Activated CD8-positive, alpha-beta T cell treated with anti-CD3 and anti-CD28 coated beads, Interleukin-2, amount 10 ng/mL, durations not matched to agents 7 days and 5 days (primary cell): ENCODE results near the gene HPCAL4. TPM values are rescaled to one million over a fixed set of nuclear protein-coding genes. Genes with fewer than 3 reads are reported as not detected.

ENCODE experiments used
- ATAC-seq: fragments of 150-1000 bp; cut with Tn5 transposase; one replicate; pipeline ENCODE4 v1.10.0; 2021; ENCODE audit warnings: moderate library complexity
- CTCF ChIA-PET: fragments of 350-600 bp; sonication (Branson Sonifier 250); formaldehyde crosslinking; loops from one replicate; lab custom pipeline; 2021; ENCODE audit warnings: antibody characterized with exemption; lab: Charles Lee
- POLR2A ChIA-PET: fragments of 350-600 bp; sonication (Branson Sonifier 250); formaldehyde crosslinking; loops from one replicate; lab custom pipeline; 2021; ENCODE audit warnings: antibody characterized with exemption; lab: Charles Lee
- DNase-seq: peaks from one replicate; pipeline ENCODE4 v3.0.0-alpha.2; 2020
- H3K27ac Mint-ChIP-seq: one replicate; pipeline ENCODE4 v1.8.0; 2021; ENCODE audit warnings: mild to moderate bottlenecking, mixed read lengths
- H3K27me3 Mint-ChIP-seq: one replicate; pipeline ENCODE4 v1.8.0; 2021; ENCODE audit warnings: low read depth, mixed read lengths
- H3K36me3 Mint-ChIP-seq: one replicate; pipeline ENCODE4 v1.8.0; 2021; ENCODE audit warnings: low read depth, mixed read lengths
- H3K4me1 Mint-ChIP-seq: one replicate; pipeline ENCODE4 v1.8.0; 2021; ENCODE audit warnings: low read depth, mixed read lengths
- H3K4me3 Mint-ChIP-seq: one replicate; pipeline ENCODE4 v1.8.0; 2021; ENCODE audit warnings: mild to moderate bottlenecking, mixed read lengths
- H3K9me3 Mint-ChIP-seq: one replicate; pipeline ENCODE4 v1.8.0; 2022; ENCODE audit warnings: mixed read lengths; ENCODE audit not compliant: insufficient read depth
- total RNA-seq, 2 experiments: library from RNA; stranded (reverse); gene quantifications; one replicate each; pipeline ENCODE4 v1.2.3, GENCODE V29; 2021

HPCAL4 gene
- total RNA-seq = under 1 TPM; 0.47 to 0.55 TPM

DNA sequence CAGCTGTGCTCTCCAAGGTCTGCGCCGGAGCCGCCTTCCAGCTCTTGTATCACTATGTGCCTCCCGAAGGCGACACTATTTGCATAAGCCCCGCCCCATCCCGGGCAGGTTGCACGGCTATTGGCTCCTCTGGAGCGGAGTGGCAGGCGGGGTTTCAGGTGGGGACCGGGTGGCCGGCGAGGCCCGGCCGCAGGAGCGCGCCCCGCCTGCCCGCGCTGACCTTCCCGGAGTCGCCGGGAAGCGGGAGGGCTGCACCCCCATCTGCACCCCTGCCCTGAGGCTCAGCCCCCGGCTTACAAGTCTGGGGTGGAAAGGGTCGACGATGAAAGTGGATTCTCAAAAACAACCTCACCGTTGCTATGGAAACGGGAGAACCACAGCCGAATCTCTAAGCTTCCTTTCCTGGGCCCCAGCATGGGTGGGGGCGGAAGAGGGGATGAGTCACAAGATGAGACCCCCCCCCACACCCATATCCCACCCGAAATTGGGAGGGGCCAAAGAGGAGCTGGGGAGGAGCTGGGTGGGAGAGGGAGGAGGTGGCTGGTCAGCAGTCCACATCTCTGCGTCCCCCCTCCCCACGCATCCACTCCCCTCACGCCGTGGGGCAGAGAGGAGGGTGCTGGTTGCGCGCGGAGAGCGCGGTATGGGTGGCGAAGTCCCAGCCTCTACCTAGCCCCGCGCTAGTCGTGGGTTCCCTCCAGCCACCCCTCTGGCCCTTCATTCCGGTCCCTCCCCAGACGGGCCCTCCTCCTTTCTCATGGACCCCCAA lies at the start of gene HPCAL4:
Gene HPCAL4 (minus strand): TSS at position 51 of the 769 bp plus-strand sequence. CDS start 6,830 bp downstream, outside the sequence.
- Mint-ChIP-seq H3K4me3 (peak within 1 kb of the TSS; percentile 74), H3K4me1 (peaks cover 22% of the 10 kb centered on the region), H3K9me3 (no peaks in the 10 kb centered on the region), H3K27me3 (peaks cover 57% of the 10 kb centered on the region), H3K27ac (peak within 1 kb of the TSS; percentile 49), H3K36me3 (no peaks in the 10 kb centered on the region)
- DNase-seq = peak; percentile 93
- ATAC-seq = peak; percentile 98
- ChIA-PET POLR2A (interaction anchor here (0.9 kb wide), 1 partner anchor 10 kb away, joined by 5 read pairs; no protein-coding TSS in a partner anchor), CTCF (interaction anchor here (0.6 to 1.8 kb wide), 5 partner anchors 13 to 282 kb away, joined by 3 to 14 read pairs (median 3); no protein-coding TSS in a partner anchor)

GRCh38 chr1:39738622-39739366 lies 47.6 kb upstream of the HPCAL4 start, which contains the start of gene PPIE:
Gene PPIE, plus strand, starts transcription at chr1:39738882. Its CDS starts 19 bp downstream, at chr1:39738901.
- POLR2A ChIA-PET = interaction anchor here (0.6 to 1.9 kb wide), 9 partner anchors 14 to 1913 kb away, joined by 3 to 11 read pairs (median 4); partner anchors contain the start of genes CAP1 and NDUFS5
- peak within 1 kb of the TSS; percentile 92 for H3K4me3 Mint-ChIP-seq
- H3K27me3 Mint-ChIP-seq = peaks cover 10% of the 10 kb centered on the region
- DNase-seq (peak; percentile 97), ATAC-seq (peak; percentile 97)
- peaks cover 6% of the 10 kb centered on the region for H3K9me3 Mint-ChIP-seq
- H3K36me3 Mint-ChIP-seq = peaks cover 41% of the 10 kb centered on the region
- H3K4me1 Mint-ChIP-seq = peaks cover 46% of the 10 kb centered on the region
- CTCF ChIA-PET = interaction anchor here (0.8 to 2.6 kb wide), 8 partner anchors 18 to 301 kb away, joined by 3 to 12 read pairs (median 4); no protein-coding TSS in a partner anchor
- H3K27ac Mint-ChIP-seq = peak within 1 kb of the TSS; percentile 97

DNA sequence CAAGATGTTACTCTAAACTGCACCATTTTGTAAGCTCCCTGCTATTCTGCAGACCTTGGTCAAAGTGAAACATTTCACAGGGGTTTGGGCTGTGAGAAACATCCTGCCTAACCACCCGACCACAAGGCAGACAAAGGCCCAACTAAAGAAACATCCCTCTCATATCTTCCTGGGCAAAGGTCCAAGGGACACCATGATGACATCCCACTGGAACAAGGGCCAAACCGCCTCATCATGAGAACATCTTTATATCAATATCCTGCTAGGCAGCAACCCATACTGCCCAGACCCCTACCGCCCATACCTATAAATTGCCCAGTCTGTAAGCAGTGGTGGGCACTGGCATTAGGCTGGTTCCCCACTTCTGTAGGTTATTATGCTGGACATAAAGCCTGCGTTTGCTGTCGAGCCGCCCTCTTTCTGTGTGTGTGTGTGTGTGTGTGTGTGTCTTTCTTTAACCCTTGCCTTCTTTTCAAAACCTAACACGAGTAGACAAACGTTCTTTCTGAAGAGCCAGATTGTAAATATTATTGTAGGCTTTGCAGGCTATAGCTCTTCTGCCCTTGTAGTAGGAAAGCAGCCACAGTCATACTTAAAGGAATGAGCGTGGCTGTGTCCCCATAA lies 46.4 kb upstream of the HPCAL4 start:
- DNase-seq (peak; percentile 51), ATAC-seq (no peak)
- ChIA-PET CTCF (interaction anchor here (0.8 to 2.6 kb wide), 9 partner anchors 17 to 546 kb away, joined by 3 to 12 read pairs (median 3); no protein-coding TSS in a partner anchor), POLR2A (interaction anchor here (0.7 to 1.7 kb wide), 4 partner anchors 12 to 79 kb away, joined by 3 to 9 read pairs (median 4); no protein-coding TSS in a partner anchor)
- Mint-ChIP-seq H3K27me3 (peaks cover 18% of the 10 kb centered on the region), H3K27ac (peak overlapping the region; percentile 97), H3K9me3 (peaks cover 6% of the 10 kb centered on the region), H3K36me3 (peaks cover 34% of the 10 kb centered on the region), H3K4me3 (peak overlapping the region; percentile 10), H3K4me1 (peaks cover 46% of the 10 kb centered on the region)

DNA sequence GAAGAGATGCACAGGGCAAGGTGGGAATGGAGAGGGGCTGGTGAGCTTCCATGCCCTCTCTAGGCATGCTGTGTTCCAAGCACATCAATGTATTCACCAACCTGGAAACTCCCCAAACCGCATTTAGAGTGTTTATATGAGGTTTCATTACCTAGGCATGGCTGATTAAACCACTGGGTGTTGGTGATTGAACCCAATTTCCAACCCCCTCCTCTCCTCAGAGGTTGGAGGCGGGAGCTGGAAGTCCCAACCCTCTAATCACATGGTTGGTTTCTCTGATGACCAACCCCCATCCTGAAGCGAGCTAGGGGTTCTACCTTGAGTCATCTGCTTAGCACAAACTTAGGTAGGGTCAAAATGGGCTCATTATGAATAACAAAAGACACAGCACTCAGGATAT lies 44.5 kb upstream of the HPCAL4 start:
- Mint-ChIP-seq H3K36me3 (peaks cover 18% of the 10 kb centered on the region), H3K9me3 (peaks cover 6% of the 10 kb centered on the region), H3K27me3 (peaks cover 26% of the 10 kb centered on the region), H3K27ac (no peak overlapping the region), H3K4me1 (peaks cover 38% of the 10 kb centered on the region), H3K4me3 (no peak overlapping the region)
- no peak for DNase-seq
- ChIA-PET POLR2A (no interaction called here), CTCF (interaction anchor here (0.8 to 1.6 kb wide), 3 partner anchors 13 to 129 kb away, joined by 5 to 8 read pairs (median 7); partner anchors contain the start of gene NT5C1A)
- ATAC-seq = no peak

DNA sequence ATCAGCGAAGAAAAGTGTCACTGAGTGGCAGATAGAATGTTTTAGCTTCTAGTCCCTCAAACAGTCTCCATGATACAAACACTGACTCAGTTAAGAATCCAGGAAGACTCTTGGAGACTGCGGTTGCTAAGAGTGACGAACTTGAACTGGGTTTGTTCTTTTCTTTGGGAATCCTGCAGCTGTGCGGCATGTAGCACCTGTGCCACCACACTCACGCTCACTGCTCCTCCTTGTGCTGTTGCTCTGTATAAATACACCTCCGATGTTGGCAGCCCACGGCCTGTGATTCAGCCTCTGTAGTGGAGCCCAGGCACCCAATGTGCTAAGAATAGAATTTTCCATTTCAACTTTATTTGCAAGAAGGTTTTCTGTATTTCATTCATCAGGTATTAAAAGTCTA lies 41.9 kb upstream of the HPCAL4 start:
- ChIA-PET CTCF (no interaction called here), POLR2A (no interaction called here)
- Mint-ChIP-seq H3K4me3 (no peak overlapping the region), H3K9me3 (peaks cover 6% of the 10 kb centered on the region), H3K27ac (no peak overlapping the region), H3K27me3 (peaks cover 48% of the 10 kb centered on the region), H3K36me3 (peaks cover 7% of the 10 kb centered on the region), H3K4me1 (peaks cover 18% of the 10 kb centered on the region)
- ATAC-seq = no peak
- DNase-seq = no peak

DNA sequence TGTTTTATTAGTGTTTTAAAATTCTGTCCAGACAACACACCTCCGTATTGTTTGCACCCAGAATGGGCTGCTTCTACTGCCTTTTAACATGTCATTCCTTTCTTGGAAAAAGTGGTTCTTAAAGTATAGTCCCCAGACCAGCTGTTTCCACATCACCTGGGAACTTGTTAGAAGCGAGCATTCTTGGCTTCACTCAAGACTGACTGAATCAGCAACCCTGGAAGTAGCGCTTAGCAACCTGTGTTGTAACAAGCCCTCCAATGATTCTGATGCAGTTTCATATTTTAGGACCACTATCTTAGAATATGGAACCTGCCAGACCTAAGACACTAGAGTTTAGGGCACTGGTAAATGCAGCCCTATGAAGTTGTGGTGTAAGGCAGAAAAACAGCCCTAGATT lies 41.5 kb upstream of the HPCAL4 start:
- Mint-ChIP-seq H3K27me3 (peaks cover 53% of the 10 kb centered on the region), H3K4me1 (peaks cover 16% of the 10 kb centered on the region), H3K9me3 (peaks cover 6% of the 10 kb centered on the region), H3K4me3 (no peak overlapping the region), H3K27ac (no peak overlapping the region), H3K36me3 (peaks cover 7% of the 10 kb centered on the region)
- no peak for ATAC-seq
- CTCF ChIA-PET = no interaction called here
- no peak for DNase-seq
- POLR2A ChIA-PET = no interaction called here

DNA sequence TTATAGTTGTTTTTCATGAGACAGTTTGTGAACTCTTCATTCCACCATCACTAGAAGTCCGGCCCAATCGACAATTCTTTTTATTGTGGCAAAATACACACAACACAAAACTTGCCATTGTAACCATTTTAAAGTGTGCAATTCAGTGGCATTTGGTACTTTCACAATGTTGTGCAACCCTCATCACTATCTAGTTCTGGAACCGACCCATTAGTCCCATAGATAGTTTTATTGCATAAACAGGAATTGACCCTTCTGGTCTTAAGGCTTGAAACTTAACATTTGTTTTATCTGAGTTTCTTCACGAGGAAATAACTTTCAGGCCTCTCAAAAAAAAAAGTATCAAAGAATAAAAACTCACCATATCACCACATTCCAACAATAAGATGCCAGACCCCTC lies 38.6 kb upstream of the HPCAL4 start:
- DNase-seq = no peak
- H3K27me3 Mint-ChIP-seq = peaks cover 68% of the 10 kb centered on the region
- H3K4me3 Mint-ChIP-seq = no peak overlapping the region
- no peak for ATAC-seq
- H3K36me3 Mint-ChIP-seq = no peaks in the 10 kb centered on the region
- H3K9me3 Mint-ChIP-seq = no peaks in the 10 kb centered on the region
- CTCF ChIA-PET = interaction anchor here (0.7 to 1.5 kb wide), 2 partner anchors 10 to 70 kb away, joined by 3 to 4 read pairs; no protein-coding TSS in a partner anchor
- POLR2A ChIA-PET = no interaction called here
- H3K27ac Mint-ChIP-seq = no peak overlapping the region
- H3K4me1 Mint-ChIP-seq = peaks cover 9% of the 10 kb centered on the region

- ChIA-PET POLR2A (no interaction called here), CTCF (interaction anchor here (0.7 to 1.5 kb wide), 2 partner anchors 9 to 71 kb away, joined by 3 to 4 read pairs; no protein-coding TSS in a partner anchor)
- ATAC-seq (no peak), DNase-seq (no peak)
- Mint-ChIP-seq H3K36me3 (no peaks in the 10 kb centered on the region), H3K4me3 (no peak overlapping the region), H3K4me1 (peaks cover 9% of the 10 kb centered on the region), H3K27ac (no peak overlapping the region), H3K9me3 (no peaks in the 10 kb centered on the region), H3K27me3 (peaks cover 73% of the 10 kb centered on the region)
Observed at GRCh38 chr1:39729030-39729429, 37.8 kb upstream of the HPCAL4 start.

GRCh38 chr1:39727932-39728317 lies 36.7 kb upstream of the HPCAL4 start:
- Mint-ChIP-seq H3K4me3 (no peak overlapping the region), H3K4me1 (peaks cover 9% of the 10 kb centered on the region), H3K36me3 (no peaks in the 10 kb centered on the region), H3K27me3 (peaks cover 67% of the 10 kb centered on the region), H3K9me3 (no peaks in the 10 kb centered on the region), H3K27ac (no peak overlapping the region)
- CTCF ChIA-PET = interaction anchor here (1.8 to 2.0 kb wide), 2 partner anchors 70 to 121 kb away, joined by 4 to 10 read pairs; no protein-coding TSS in a partner anchor
- POLR2A ChIA-PET = no interaction called here
- no peak for ATAC-seq
- peak; percentile 19 for DNase-seq

GRCh38 chr1:39727221-39727931 lies 36.1 kb upstream of the HPCAL4 start:
- ATAC-seq = no peak
- no peaks in the 10 kb centered on the region for H3K36me3 Mint-ChIP-seq
- DNase-seq = peak; percentile 15
- H3K27me3 Mint-ChIP-seq = peaks cover 66% of the 10 kb centered on the region
- no peak overlapping the region for H3K4me3 Mint-ChIP-seq
- no peaks in the 10 kb centered on the region for H3K9me3 Mint-ChIP-seq
- POLR2A ChIA-PET = no interaction called here
- no peak overlapping the region for H3K27ac Mint-ChIP-seq
- CTCF ChIA-PET = interaction anchor here (1.8 to 2.0 kb wide), 2 partner anchors 69 to 121 kb away, joined by 4 to 10 read pairs; no protein-coding TSS in a partner anchor
- peaks cover 9% of the 10 kb centered on the region for H3K4me1 Mint-ChIP-seq
